GM12878 (cell line): ENCODE results near the gene ABHD6. TPM values are rescaled to one million over a fixed set of nuclear protein-coding genes. Genes with fewer than 3 reads are reported as not detected.

ENCODE experiments used
- DPF2 ChIP-seq: fragments of 450-650 bp; IDR thresholded peaks from 2 replicates; pipeline ENCODE4 v1.6.1; 2017; ENCODE audit warnings: mild to moderate bottlenecking
- FOS ChIP-seq: IDR thresholded peaks from 3 replicates; pipeline ENCODE4 v1.6.1; 2011; ENCODE audit warnings: borderline replicate concordance; ENCODE audit not compliant: insufficient read length; ENCODE audit errors: extremely low read depth
- IKZF2 ChIP-seq, 2 experiments: fragments of 450-650 bp; IDR thresholded peaks; 2 replicates each; pipeline ENCODE4 v1.6.1; 2017; ENCODE audit warnings: mild to moderate bottlenecking in 2 of 2, moderate library complexity in 2 of 2
- IRF3 ChIP-seq: fragments of 450-650 bp; IDR thresholded peaks from 2 replicates; pipeline ENCODE4 v1.6.1; 2014; ENCODE audit warnings: mild to moderate bottlenecking
- IRF5 ChIP-seq: fragments of 450-650 bp; IDR thresholded peaks from 2 replicates; pipeline ENCODE4 v1.6.1; 2017; ENCODE audit warnings: borderline replicate concordance
- KLF5 ChIP-seq: fragments of 450-650 bp; IDR thresholded peaks from 2 replicates; pipeline ENCODE4 v1.6.1; 2014; ENCODE audit warnings: mild to moderate bottlenecking; ENCODE audit not compliant: partially characterized antibody
- RELB ChIP-seq: fragments of 450-650 bp; IDR thresholded peaks from 2 replicates; pipeline ENCODE4 v1.6.1; 2017; ENCODE audit warnings: low read depth, mild to moderate bottlenecking, moderate library complexity
- SKIL ChIP-seq: fragments of 450-650 bp; IDR thresholded peaks from 2 replicates; pipeline ENCODE4 v1.6.1; 2017; ENCODE audit warnings: mild to moderate bottlenecking, low read depth, inconsistent platforms; ENCODE audit not compliant: poor library complexity, severe bottlenecking
- ZNF592 ChIP-seq: fragments of 450-650 bp; IDR thresholded peaks from 2 replicates; pipeline ENCODE4 v1.6.1; 2017; ENCODE audit warnings: mild to moderate bottlenecking, moderate library complexity
- ZSCAN29 ChIP-seq: fragments of 450-650 bp; IDR thresholded peaks from 2 replicates; pipeline ENCODE4 v1.6.1; 2017; ENCODE audit warnings: mild to moderate bottlenecking, moderate library complexity
- polyA plus RNA-seq, 11 experiments: library from polyadenylated mRNA; depleted of rRNA in 4 of 11; unstranded in 6 of 11; stranded (reverse) in 5 of 11; fragments of >200 nt; fragmentation: Nextera tagmentation in 4 of 11; fragmentation: Illumina TruSeq in 1 of 11; extraction: Ambion mirVana in 4 of 11; extraction: Trizol in 1 of 11; gene quantifications; 1 replicate in 1 of 11; 2 replicates in 10 of 11; pipeline versions ENCODE4 v1.2.1 to v1.2.3, GENCODE V29; 2011 to 2016; ENCODE audit warnings: inconsistent platforms in 2 of 11, missing spikeins in 2 of 11, low read depth in 1 of 11
- total RNA-seq, 4 experiments: library from RNA; depleted of rRNA in 3 of 4; stranded (reverse); fragments of >200 nt in 3 of 4; fragmentation: Illumina TruSeq in 1 of 4; extraction: Trizol in 1 of 4; gene quantifications; 2 replicates each; pipeline versions ENCODE4 v1.2.1 to v1.2.3, GENCODE V29; 2013 to 2021
- TF ChIP-seq, protein P1 (sequence below): IDR thresholded peaks from 2 replicates; pipeline ENCODE4 v1.6.1; 2011; ENCODE audit warnings: borderline replicate concordance, low read depth, mild to moderate bottlenecking, moderate library complexity, low read length; ENCODE audit not compliant: insufficient read depth, poor library complexity, severe bottlenecking
- TF ChIP-seq, protein P2 (sequence below): IDR thresholded peaks from 2 replicates; pipeline ENCODE4 v1.6.1; 2011; ENCODE audit warnings: mild to moderate bottlenecking, low read depth, low read length, moderate library complexity; ENCODE audit not compliant: insufficient replicate concordance
- TF ChIP-seq, protein P3 (sequence below): IDR thresholded peaks from 2 replicates; pipeline ENCODE4 v1.6.1; 2011; ENCODE audit warnings: low read depth, low read length, improper control_type of control experiment, borderline replicate concordance

The ABHD6 gene
- total and polyA plus RNA-seq, 10 of the 15 experiments (the other 5 are each of a cell fraction or from before 2014, with no cell fraction given) = 1.4 to 33.2 (median 3.2) TPM

- TF ChIP-seq, protein P1, sequence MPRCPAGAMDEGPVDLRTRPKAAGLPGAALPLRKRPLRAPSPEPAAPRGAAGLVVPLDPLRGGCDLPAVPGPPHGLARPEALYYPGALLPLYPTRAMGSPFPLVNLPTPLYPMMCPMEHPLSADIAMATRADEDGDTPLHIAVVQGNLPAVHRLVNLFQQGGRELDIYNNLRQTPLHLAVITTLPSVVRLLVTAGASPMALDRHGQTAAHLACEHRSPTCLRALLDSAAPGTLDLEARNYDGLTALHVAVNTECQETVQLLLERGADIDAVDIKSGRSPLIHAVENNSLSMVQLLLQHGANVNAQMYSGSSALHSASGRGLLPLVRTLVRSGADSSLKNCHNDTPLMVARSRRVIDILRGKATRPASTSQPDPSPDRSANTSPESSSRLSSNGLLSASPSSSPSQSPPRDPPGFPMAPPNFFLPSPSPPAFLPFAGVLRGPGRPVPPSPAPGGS = peak; percentile 65
- TF ChIP-seq, protein P2, sequence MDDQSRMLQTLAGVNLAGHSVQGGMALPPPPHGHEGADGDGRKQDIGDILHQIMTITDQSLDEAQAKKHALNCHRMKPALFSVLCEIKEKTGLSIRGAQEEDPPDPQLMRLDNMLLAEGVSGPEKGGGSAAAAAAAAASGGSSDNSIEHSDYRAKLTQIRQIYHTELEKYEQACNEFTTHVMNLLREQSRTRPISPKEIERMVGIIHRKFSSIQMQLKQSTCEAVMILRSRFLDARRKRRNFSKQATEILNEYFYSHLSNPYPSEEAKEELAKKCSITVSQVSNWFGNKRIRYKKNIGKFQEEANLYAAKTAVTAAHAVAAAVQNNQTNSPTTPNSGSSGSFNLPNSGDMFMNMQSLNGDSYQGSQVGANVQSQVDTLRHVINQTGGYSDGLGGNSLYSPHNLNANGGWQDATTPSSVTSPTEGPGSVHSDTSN = peak; percentile 35
- TF ChIP-seq IKZF2 (IDR thresholded peaks at IDR 0.05) (no peak; a peak in 1 of 4 replicates), SKIL (no peak), KLF5 (peak; percentile 80), RELB (peak; percentile 76), ZNF592 (peak; percentile 76; the same call in 1 of the 2 replicates), DPF2 (peak; percentile 94), IRF3 (0 out of 2 replicates have a peak, but pooled peaks have one; percentile 6), ZSCAN29 (peak; percentile 86), IRF5 (no peak), FOS (no peak)
- TF ChIP-seq, protein P3, sequence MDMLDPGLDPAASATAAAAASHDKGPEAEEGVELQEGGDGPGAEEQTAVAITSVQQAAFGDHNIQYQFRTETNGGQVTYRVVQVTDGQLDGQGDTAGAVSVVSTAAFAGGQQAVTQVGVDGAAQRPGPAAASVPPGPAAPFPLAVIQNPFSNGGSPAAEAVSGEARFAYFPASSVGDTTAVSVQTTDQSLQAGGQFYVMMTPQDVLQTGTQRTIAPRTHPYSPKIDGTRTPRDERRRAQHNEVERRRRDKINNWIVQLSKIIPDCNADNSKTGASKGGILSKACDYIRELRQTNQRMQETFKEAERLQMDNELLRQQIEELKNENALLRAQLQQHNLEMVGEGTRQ = no peak
These were observed 95.1 kb downstream of the ABHD6 start, which contains the start of gene PXK (continued) for GRCh38 chr3:58332575-58333188.
